Measurements from ENCODE around the gene RRP12.

GRCh38 chr10:97442277-97442676, 41.1 kb upstream of the RRP12 start:
- no peak for TF ChIP-seq EP300 (IDR thresholded peaks at IDR 0.05; ENCODE audit: borderline replicate concordance)
- TF ChIP-seq ZBTB7A (IDR thresholded peaks at IDR 0.05; ENCODE audit: low read depth): no peak
- TF ChIP-seq RAD21 (IDR thresholded peaks at IDR 0.05; ENCODE audit: low read depth): no peak
- no peak for TF ChIP-seq CEBPB (IDR thresholded peaks at IDR 0.05)
- TF ChIP-seq YY1 (IDR thresholded peaks at IDR 0.05; ENCODE audit: low read depth): no peak
- TF ChIP-seq USF1 (IDR thresholded peaks at IDR 0.05): no peak
- TF ChIP-seq MAX (IDR thresholded peaks at IDR 0.05): no peak
- no peak for TF ChIP-seq REST (IDR thresholded peaks at IDR 0.05; ENCODE audit: low read depth)
